Muscle of back (tissue), 11 donors: ENCODE results near the gene SCUBE1. TPM values are rescaled to one million over a fixed set of nuclear protein-coding genes. Genes with fewer than 3 reads are reported as not detected.

Experiments
- DNase-seq, 3 donors: peaks; one replicate each; pipeline versions ENCODE4 v3.0.0 to v3.0.0-alpha.2; 2013
- polyA plus RNA-seq, 10 donors: library from polyadenylated mRNA; unstranded; fragments of 120-200 nt; gene quantifications; one replicate each; pipeline ENCODE4 v1.2.1, GENCODE V29; 2013; ENCODE audit not compliant: insufficient read length in 10 of 10

The SCUBE1 gene
- polyA plus RNA-seq, 10 donors: 0.20 to 1.1 (median 0.49) TPM

- DNase-seq: peak in 1 of 3 donors; percentile 71
Measured at GRCh38 chr22:43239193-43239780, 103.9 kb downstream of the SCUBE1 start.

- peak in 2 of 3 donors; percentile 52 to 78 for DNase-seq
Measured at GRCh38 chr22:43238526-43239006, 104.6 kb downstream of the SCUBE1 start.

- no peak for DNase-seq
Measured at GRCh38 chr22:43237280-43237679, 105.9 kb downstream of the SCUBE1 start.

- DNase-seq: no peak
Measured at GRCh38 chr22:43236411-43237166, 106.6 kb downstream of the SCUBE1 start.

GRCh38 chr22:43235445-43236409, 107.4 kb downstream of the SCUBE1 start:
- no peak for DNase-seq

GRCh38 chr22:43234264-43234988, 108.7 kb downstream of the SCUBE1 start:
- no peak for DNase-seq

GRCh38 chr22:43233529-43233928, 109.6 kb downstream of the SCUBE1 start:
- DNase-seq: no peak

- DNase-seq: no peak
Measured at GRCh38 chr22:43232445-43232844, 110.7 kb downstream of the SCUBE1 start.

GRCh38 chr22:43231724-43232034, 111.5 kb downstream of the SCUBE1 start:
- no peak for DNase-seq

- peak in 2 of 3 donors; percentile 42 to 67 for DNase-seq
Measured at GRCh38 chr22:43230971-43231723, 112.0 kb downstream of the SCUBE1 start.

GRCh38 chr22:43230571-43230970, 112.6 kb downstream of the SCUBE1 start:
- DNase-seq: no peak

- DNase-seq: no peak
Measured at GRCh38 chr22:43228863-43229262, 114.3 kb downstream of the SCUBE1 start.

GRCh38 chr22:43228330-43228729, 114.8 kb downstream of the SCUBE1 start:
- no peak for DNase-seq

- peak in 1 of 3 donors; percentile 49 for DNase-seq
Measured at GRCh38 chr22:43227239-43227630, 115.9 kb downstream of the SCUBE1 start.

- no peak for DNase-seq
Measured at GRCh38 chr22:43226377-43227238, 116.6 kb downstream of the SCUBE1 start.

GRCh38 chr22:43225609-43226008, 117.6 kb downstream of the SCUBE1 start:
- no peak for DNase-seq

GRCh38 chr22:43222987-43223386, 120.2 kb downstream of the SCUBE1 start:
- DNase-seq: no peak

- peak in 1 of 3 donors; percentile 60 for DNase-seq
Measured at GRCh38 chr22:43222262-43222661, 120.9 kb downstream of the SCUBE1 start.

- DNase-seq: no peak
Measured at GRCh38 chr22:43220625-43221380, 122.4 kb downstream of the SCUBE1 start.
